GM12892 (cell line): ENCODE measurements around the gene MMP24.

Source experiments
- DNase-seq: peaks from one replicate; pipeline ENCODE4 v3.0.0; 2011; ENCODE audit not compliant: insufficient read length
- FAIRE-seq: peaks from 2 replicates; lab custom pipeline; 2011; peaks lifted over from hg19 to GRCh38; lab: Jason Lieb, UNC
- POLR2A ChIP-seq: IDR thresholded peaks from 2 replicates; pipeline ENCODE4 v1.6.1; 2011; ENCODE audit warnings: low read depth, low read length, control low read depth
- POLR2AphosphoS5 ChIP-seq: IDR thresholded peaks from 2 replicates; pipeline ENCODE4 v1.6.1; 2011; ENCODE audit warnings: low read depth, low read length, control low read depth
- TAF1 ChIP-seq: IDR thresholded peaks from 2 replicates; pipeline ENCODE4 v1.6.1; 2011; ENCODE audit warnings: low read depth, mild to moderate bottlenecking, control low read depth, low read length, borderline replicate concordance

The MMP24 gene

GRCh38 chr20:35301426-35301825 is 74.9 kb downstream of the MMP24 start:
- FAIRE-seq, result no peak
- no peak for DNase-seq
- no peak for TF ChIP-seq POLR2A
- TF ChIP-seq TAF1, result no peak
- TF ChIP-seq POLR2AphosphoS5, result no peak

- FAIRE-seq (no peak), DNase-seq (no peak)
- TF ChIP-seq TAF1 (no peak), POLR2AphosphoS5 (no peak), POLR2A (no peak)
These were observed 76.2 kb downstream of the MMP24 start for GRCh38 chr20:35302421-35303335.

- TF ChIP-seq TAF1 (no peak), POLR2A (no peak), POLR2AphosphoS5 (no peak)
- DNase-seq, result no peak
- FAIRE-seq, result no peak
These were observed 76.9 kb downstream of the MMP24 start for GRCh38 chr20:35303382-35303734.

GRCh38 chr20:35303735-35304491 is 77.4 kb downstream of the MMP24 start:
- FAIRE-seq (peak; percentile 66), DNase-seq (peak; percentile 73)
- TF ChIP-seq POLR2AphosphoS5, result no peak
- no peak for TF ChIP-seq TAF1
- no peak for TF ChIP-seq POLR2A

DNA sequence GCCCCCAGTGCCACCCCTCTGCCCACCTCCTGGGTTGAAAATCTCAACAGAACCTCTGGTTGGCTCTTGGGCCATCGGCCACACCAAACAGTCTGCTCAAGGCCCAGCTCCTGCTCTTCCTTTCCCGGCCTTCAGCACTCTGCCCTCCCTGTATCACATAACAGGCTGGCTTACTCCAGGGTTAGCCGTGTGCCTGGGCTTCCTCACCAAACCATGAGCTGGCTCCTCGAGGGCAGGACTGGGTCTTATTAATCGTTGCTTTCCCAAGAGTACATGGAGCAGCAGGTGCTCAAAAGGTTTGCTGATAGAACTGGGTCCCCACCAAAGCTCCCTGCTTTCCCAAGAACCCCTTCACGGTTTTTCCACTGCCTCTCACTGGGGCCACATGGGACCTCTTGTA is 78.5 kb downstream of the MMP24 start:
- no peak for DNase-seq

DNA sequence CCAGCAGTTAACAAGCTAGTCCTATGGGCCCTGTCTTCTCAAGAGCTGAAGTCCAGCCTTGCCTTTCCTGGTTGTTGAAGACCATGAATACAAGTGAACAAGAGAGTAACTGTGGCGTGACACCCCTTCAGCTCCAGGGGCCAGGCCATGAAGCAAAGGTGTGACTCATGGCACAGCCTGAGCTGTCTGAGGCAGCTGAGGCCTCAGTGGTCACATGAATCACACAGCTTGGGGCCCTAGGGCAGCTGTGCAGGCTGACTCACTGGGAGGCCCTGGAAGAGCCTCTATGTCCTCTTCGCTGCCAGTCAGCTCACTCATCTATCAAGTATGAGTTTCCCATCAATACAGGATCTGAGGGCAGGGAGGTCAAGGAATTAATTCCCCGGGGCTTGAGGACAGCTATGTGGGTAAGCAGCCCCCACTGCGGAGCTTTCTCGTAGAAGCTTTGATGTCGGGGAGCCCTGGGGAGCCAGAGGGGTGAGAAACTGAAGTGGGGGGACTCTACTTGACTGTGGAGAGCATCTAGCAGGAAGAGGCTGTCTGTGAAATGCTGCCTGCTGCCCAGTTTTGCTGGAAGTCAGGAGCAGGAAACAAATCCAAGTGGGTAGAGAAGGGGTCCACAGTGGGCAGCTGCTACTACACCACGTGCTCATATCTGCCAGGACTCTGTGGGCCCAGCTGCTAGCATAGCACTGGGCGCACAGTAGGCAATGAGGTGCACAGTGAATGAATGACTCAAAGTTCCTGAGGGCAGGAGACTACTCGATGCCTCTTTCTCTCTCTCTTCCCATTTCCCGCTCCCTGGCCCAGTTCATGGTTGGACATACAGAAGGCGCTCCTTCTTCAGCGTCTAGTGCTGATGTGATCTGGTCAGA is 79.4 kb downstream of the MMP24 start:
- no peak for TF ChIP-seq POLR2A
- no peak for TF ChIP-seq POLR2AphosphoS5
- DNase-seq (no peak), FAIRE-seq (no peak)

More for the DNA sequence above, 78.5 kb downstream of the MMP24 start:
- FAIRE-seq, result no peak
- no peak for TF ChIP-seq POLR2A
- TF ChIP-seq POLR2AphosphoS5, result no peak
- TF ChIP-seq TAF1, result no peak

GRCh38 chr20:35306931-35307517 is 80.5 kb downstream of the MMP24 start:
- DNase-seq, result no peak
- no peak for FAIRE-seq
- TF ChIP-seq POLR2AphosphoS5, result no peak
- TF ChIP-seq POLR2A, result no peak
- TF ChIP-seq TAF1, result no peak

GRCh38 chr20:35307666-35308653 is 81.5 kb downstream of the MMP24 start:
- FAIRE-seq (no peak), DNase-seq (no peak)

DNA sequence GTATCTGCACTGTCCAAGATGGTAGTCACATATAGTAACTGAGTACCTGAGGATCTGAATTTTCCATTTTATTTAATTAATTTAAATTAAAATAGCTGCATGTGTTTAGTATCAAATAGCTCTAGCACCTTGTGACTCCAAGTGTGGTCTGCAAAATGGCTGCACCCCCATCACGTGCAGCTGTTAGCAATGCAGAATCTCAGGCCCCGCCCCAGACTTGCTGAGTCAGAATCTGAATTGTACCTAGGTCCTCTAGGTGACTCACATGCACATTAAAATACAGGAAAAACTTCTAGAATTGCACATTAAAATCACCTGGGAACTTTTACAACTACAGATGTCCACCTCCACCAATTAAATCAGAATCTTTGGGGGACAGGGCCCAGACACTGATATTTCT is 84.9 kb downstream of the MMP24 start:
- DNase-seq, result no peak
- FAIRE-seq, result no peak
- no peak for TF ChIP-seq TAF1
- TF ChIP-seq POLR2AphosphoS5, result no peak
- TF ChIP-seq POLR2A, result no peak

More at GRCh38 chr20:35307666-35308653, 81.5 kb downstream of the MMP24 start:
- TF ChIP-seq TAF1 (no peak), POLR2AphosphoS5 (no peak), POLR2A (no peak)

DNA sequence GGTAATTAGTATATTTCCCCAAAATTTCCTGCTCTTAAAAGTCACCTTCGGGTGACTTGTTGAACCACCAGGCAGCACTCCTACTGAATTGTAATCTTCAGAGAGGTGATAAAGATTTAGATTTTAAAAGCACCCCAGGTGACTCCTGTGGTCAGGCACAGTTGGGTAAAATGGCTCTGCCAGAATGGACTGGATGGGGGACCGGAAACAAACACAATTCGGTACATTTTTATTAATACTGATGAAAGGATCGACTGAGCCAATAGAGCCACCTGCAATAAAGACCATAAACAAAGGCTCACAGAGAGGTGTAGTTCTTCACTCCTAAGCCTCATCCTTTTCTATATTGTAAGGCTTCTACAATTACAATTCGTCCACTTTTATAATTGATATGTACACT is 85.3 kb downstream of the MMP24 start:
- no peak for DNase-seq
- no peak for FAIRE-seq
- TF ChIP-seq POLR2A (no peak), TAF1 (no peak), POLR2AphosphoS5 (no peak)
